Limb (tissue), 2 donors: ENCODE data around the gene NOC2L.
"Not testable (repeated sequence)": the region's sequence is repeated elsewhere in the genome, so short reads cannot be mapped to it uniquely, and the experiment has no call there.

Experiments used
- DNase-seq, 2 donors: peaks; one replicate each; pipeline ENCODE4 v3.0.0-alpha.2; 2016; ENCODE audit errors: extremely low spot score in 2 of 2

The NOC2L gene

DNA sequence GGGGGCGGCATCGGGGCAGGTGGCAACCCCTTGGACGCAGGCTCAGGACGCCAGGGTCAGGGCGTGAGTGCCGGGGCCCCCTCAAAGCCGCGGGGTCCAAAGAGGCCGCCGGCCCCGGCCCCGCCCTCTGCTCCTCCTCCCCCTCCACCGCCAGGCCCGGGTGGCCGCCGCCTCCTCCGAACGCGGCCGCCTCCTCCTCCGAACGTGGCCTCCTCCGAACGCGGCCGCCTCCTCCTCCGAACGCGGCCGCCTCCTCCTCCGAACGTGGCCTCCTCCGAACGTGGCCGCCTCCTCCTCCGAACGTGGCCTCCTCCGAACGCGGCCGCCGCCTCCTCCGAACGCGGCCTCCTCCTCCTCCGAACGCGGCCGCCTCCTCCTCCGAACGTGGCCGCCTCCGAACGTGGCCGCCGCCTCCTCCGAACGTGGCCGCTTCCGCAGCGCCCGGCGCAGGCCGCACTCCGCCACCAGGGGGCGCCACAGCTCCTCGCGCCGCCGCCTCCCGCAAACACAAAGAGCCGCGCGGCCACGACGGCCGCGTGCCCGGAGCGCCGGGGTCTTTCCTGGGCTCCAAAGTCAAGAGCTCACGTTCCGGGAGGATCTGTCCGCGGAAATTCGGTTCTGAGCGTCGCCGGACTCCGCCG, 54.6 kb downstream of the NOC2L start:
- peak; percentile 84 to 95 for DNase-seq

DNA sequence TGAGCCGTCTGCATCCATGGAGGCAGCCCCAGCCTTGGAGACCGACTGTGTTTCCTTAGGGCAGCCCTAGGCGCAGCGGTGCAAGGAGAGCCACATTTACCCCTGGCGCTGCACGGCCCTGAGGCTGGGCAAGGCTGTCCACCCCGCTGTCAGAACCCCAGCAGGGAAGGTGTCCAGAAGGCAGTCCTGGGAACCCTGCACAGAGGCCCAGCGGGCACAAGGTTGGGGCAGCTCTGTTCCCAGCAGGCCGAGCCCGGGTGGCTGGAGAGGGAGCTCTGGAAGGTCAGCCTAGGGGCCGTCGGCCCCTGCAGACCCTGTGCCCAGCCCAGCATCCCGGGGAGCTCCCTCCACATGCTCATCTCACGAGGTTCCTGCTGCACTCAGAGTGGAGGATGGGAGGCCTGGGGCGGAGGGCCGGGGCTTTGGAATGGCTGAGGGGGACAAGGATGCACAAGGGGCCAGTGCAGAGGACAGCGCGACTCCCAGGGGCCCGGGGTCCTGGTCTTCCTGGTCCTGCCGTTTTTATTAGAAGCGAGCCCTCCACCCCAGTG, 55.3 kb downstream of the NOC2L start:
- DNase-seq, result peak in 1 of 2 donors; percentile 39

DNA sequence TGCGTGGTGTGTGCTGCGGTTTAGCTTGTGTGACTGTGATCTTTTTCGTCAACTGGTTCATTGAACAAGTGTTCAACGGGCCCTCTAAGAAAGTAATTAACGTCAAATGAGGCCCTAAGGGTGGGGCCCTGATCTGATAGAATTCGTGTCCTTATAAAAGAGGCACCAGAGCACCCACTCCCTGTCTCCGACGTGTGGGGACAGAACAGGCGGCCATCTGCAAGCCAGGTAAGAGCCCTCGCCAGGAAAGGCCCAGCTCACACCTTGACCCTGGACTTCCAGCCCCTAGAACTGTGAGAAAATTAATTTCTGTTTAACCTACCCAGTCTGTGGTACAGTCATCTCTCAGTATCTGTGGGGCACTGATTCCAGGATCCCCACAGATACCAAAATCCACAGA, 55.8 kb downstream of the NOC2L start:
- no peak for DNase-seq

DNA sequence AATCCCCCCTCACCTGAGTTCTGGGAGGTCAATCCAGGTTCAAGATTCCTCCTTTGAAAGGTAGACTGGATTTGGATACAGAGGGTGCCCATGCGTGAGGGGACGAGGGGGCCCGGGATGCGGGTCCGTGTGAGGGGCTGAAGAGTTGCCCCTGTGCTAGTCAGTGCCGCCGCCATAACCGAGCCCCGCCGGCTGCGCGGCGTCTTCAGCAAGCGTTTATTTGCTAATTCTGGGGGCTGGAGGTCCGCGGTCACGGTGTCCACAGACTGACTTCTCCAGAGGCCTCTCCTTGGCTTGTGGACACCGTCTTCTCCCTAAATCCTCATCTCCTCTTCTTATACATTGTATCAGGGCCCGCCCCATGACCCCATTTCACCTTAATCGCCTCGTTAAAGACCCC, 56.3 kb downstream of the NOC2L start:
- DNase-seq, result no peak

DNA sequence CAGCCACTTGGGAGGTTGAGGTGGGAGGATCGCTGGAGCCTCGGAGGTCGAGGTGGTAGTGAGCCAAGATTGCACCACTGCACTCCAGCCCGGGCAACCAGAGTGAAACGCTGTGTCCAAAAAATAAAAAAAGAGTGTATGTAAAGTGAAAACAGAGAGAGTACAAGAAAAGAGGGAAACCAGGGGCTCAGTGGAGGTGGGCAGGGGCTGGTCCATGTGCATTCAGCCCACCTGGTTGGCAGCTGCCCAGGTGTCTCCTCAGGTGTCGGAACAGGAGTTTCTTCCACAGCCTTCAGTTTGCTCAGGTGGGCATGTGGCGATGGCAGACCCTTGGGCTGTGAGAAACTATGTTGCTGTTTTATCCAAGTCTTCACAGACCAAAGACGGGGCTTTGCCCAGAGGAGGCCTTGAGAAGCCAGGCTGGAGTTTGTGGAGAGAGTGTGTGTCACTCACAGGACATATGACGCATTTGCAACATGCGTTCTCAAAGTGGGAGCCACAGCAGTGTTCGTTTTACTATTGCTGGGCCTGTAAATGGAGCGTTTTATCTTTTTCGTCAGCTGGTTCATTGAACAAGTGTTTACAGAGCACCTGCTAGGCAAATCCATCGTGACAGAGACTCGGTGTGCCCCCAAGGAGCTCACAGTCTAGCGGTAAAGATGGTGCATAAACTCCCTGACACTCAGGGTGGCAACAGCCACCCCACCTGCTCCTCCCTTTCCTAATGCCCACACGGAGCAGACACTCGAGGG, 57.8 kb downstream of the NOC2L start:
- DNase-seq, result no peak

DNA sequence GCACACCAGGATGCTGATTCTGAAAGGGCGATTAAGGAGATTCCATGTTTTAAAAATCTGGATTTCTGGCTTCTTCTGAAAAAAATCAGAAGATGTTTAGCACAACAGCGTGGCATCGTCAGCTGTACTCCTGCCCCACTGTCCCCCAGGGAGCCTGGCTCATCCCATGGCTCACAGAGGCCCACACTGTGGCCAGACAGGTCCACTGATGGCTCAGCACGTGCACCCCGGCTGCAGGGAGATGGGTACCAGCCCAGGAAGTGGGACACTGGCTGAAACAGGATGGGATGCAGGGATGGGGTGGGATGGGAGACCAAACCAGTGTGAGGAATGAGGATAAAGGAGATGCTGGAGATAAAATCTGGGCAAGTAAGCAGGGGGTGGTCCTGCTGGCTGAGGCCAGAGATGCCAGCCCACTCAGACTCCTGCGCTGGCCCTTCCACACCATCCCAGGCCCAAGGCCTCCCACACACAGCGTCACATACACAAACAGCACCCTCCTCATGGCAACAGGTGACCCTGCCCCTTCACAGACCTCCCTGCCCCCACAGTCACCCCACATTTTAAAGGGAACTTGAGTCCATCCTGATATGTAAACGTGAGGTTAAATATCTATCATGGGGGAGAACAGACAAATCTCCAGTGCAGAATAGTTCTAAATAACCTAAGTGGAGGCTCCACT, 59.3 kb downstream of the NOC2L start:
- DNase-seq, result no peak

DNA sequence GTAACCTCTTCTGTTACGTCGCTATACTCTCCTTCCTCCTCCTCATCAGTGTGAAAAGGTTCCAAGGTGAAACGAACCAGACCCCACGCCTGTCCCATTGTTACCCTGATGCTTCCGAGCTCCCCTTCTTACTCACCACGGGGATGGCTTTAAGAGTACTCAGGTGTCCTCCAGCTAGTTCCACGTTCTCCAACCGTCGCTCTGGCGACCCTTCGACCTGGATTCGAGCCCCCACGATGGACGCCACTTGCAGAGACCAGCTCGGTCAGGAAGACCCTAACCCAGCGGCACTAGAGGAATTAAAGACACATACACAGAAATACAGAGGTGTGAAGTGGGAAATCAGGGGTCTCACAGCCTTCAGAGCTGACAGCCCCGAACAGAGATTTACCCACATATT, 61.1 kb downstream of the NOC2L start:
- DNase-seq, result not testable (repeated sequence)

DNA sequence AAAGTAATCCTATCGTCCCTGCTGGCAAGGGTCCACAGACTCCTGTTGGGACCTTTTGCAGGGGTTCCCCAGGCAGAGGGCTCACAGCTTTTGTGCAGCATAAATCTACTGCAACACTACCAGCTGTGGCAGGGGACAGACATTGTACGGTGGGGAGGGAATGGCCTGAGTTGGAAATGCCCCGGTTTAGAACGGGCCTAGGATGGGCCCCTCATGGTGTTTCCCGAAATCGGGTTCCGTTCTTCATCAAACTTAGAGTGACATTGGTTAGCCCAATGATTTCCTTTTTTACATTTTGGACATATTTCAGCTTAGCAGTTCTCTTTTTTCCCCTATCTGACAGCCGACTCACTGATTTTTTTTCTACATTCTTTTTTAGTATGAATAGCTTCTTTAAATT, 61.8 kb downstream of the NOC2L start:
- DNase-seq, result no peak
